DND-41 (cell line): ENCODE measurements around the gene AHCYL2.
"Not testable (repeated sequence)": the region's sequence is repeated elsewhere in the genome, so short reads cannot be mapped to it uniquely, and the experiment has no call there.

Source experiments
- EZH2 ChIP-seq: IDR thresholded peaks from 3 replicates; pipeline ENCODE4 v1.6.1; 2012; ENCODE audit warnings: borderline replicate concordance, low read depth, mild to moderate bottlenecking, moderate library complexity, low read length, inconsistent platforms; ENCODE audit not compliant: severe bottlenecking
- TF ChIP-seq, protein P1 (sequence below): IDR thresholded peaks from 2 replicates; pipeline ENCODE4 v1.5.1; 2012; ENCODE audit warnings: borderline replicate concordance, low read length, moderate library complexity, mild to moderate bottlenecking; ENCODE audit not compliant: poor library complexity, severe bottlenecking; ENCODE audit errors: extremely low read depth

- TF ChIP-seq, protein P1, sequence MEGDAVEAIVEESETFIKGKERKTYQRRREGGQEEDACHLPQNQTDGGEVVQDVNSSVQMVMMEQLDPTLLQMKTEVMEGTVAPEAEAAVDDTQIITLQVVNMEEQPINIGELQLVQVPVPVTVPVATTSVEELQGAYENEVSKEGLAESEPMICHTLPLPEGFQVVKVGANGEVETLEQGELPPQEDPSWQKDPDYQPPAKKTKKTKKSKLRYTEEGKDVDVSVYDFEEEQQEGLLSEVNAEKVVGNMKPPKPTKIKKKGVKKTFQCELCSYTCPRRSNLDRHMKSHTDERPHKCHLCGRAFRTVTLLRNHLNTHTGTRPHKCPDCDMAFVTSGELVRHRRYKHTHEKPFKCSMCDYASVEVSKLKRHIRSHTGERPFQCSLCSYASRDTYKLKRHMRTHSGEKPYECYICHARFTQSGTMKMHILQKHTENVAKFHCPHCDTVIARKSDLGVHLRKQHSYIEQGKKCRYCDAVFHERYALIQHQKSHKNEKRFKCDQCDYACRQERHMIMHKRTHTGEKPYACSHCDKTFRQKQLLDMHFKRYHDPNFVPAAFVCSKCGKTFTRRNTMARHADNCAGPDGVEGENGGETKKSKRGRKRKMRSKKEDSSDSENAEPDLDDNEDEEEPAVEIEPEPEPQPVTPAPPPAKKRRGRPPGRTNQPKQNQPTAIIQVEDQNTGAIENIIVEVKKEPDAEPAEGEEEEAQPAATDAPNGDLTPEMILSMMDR: not testable (repeated sequence)
- not testable (repeated sequence) for TF ChIP-seq EZH2
Observed at GRCh38 chr7:129447445-129447844, 222.6 kb downstream of the AHCYL2 start.
